Endodermal cell (in vitro differentiated cells): ENCODE data around the gene HIPK1. TPM values are rescaled to one million over a fixed set of nuclear protein-coding genes. Genes with fewer than 3 reads are reported as not detected.

ENCODE experiments used
- DNase-seq: peaks from one replicate; pipeline ENCODE4 v3.0.0-alpha.2; 2017
- H3K27ac ChIP-seq: 2 replicates; pipeline ENCODE4 v1.5.1; 2013; ENCODE audit warnings: mild to moderate bottlenecking, low read depth, low read length, moderate library complexity
- H3K27me3 ChIP-seq: 2 replicates; pipeline ENCODE4 v1.6.1; 2013; ENCODE audit warnings: mild to moderate bottlenecking, low read length, moderate library complexity; ENCODE audit not compliant: insufficient read depth, control insufficient read depth, poor library complexity, severe bottlenecking
- H3K36me3 ChIP-seq: 2 replicates; pipeline ENCODE4 v1.7.0; 2013; ENCODE audit warnings: mild to moderate bottlenecking, low read length, moderate library complexity; ENCODE audit not compliant: control insufficient read depth, insufficient read depth
- H3K4me1 ChIP-seq: one replicate; pipeline ENCODE4 v1.7.0; 2013; ENCODE audit warnings: low read length; ENCODE audit not compliant: control insufficient read depth, insufficient read depth
- H3K4me3 ChIP-seq: 2 replicates; pipeline ENCODE4 v1.5.1; 2013; ENCODE audit warnings: mild to moderate bottlenecking, low read length, moderate library complexity
- H3K9ac ChIP-seq: 2 replicates; pipeline ENCODE4 v1.6.1; 2013; ENCODE audit warnings: mild to moderate bottlenecking, low read length, moderate library complexity; ENCODE audit not compliant: poor library complexity, severe bottlenecking; ENCODE audit errors: extremely low read depth
- H3K9me3 ChIP-seq: 2 replicates; pipeline ENCODE4 v1.6.1; 2013; ENCODE audit warnings: mild to moderate bottlenecking, low read length, moderate library complexity; ENCODE audit not compliant: control insufficient read depth
- H3K27ac Mint-ChIP-seq: 2 replicates; pipeline ENCODE4 v1.8.0; 2020; ENCODE audit warnings: mixed read lengths
- H3K27me3 Mint-ChIP-seq: 2 replicates; pipeline ENCODE4 v1.8.0; 2021; ENCODE audit warnings: mild to moderate bottlenecking, mixed read lengths; ENCODE audit not compliant: insufficient read depth
- H3K36me3 Mint-ChIP-seq: 2 replicates; pipeline ENCODE4 v1.8.0; 2020; ENCODE audit warnings: low read depth, mixed read lengths
- H3K4me1 Mint-ChIP-seq: 2 replicates; pipeline ENCODE4 v1.8.0; 2020; ENCODE audit warnings: mixed read lengths
- H3K4me3 Mint-ChIP-seq: 2 replicates; pipeline ENCODE4 v1.8.0; 2020; ENCODE audit warnings: mild to moderate bottlenecking, moderate library complexity, mixed read lengths
- H3K9me3 Mint-ChIP-seq: 2 replicates; pipeline ENCODE4 v1.8.0; 2020; ENCODE audit warnings: mild to moderate bottlenecking, mixed read lengths
- WGBS, 2 experiments: methylation state at CpG; one replicate each; pipeline versions ENCODE4 v1.1.5 to v1.1.7; 2013; ENCODE audit warnings: missing lambda C conversion rate in 2 of 2, mixed read lengths in 1 of 2; ENCODE audit not compliant: insufficient coverage in 1 of 2, insufficient read length in 1 of 2; 5-methylcytosine and 5-hydroxymethylcytosine counted together
- total RNA-seq, 2 donors: library from RNA; stranded (reverse); fragmentation: NEBNext Ultra II Directional in 1 of 2; extraction: Animal tissue kit (Norgen Biotek cat#: 25700) in 1 of 2; gene quantifications; 2 replicates in 1 of 2; 3 replicates in 1 of 2; pipeline ENCODE4 v1.2.1, GENCODE V29; 2021
- TF ChIP-seq, protein P1 (sequence below): fragments of 200-600 bp; sonication (generic); conservative IDR thresholded peaks from 2 replicates; pipeline ENCODE4 v1.5.0; 2021; ENCODE audit warnings: antibody characterized with exemption, mild to moderate bottlenecking

Gene HIPK1
- total RNA-seq, 2 donors from 2014 or later, result 71.4 to 79.2 TPM

DNA sequence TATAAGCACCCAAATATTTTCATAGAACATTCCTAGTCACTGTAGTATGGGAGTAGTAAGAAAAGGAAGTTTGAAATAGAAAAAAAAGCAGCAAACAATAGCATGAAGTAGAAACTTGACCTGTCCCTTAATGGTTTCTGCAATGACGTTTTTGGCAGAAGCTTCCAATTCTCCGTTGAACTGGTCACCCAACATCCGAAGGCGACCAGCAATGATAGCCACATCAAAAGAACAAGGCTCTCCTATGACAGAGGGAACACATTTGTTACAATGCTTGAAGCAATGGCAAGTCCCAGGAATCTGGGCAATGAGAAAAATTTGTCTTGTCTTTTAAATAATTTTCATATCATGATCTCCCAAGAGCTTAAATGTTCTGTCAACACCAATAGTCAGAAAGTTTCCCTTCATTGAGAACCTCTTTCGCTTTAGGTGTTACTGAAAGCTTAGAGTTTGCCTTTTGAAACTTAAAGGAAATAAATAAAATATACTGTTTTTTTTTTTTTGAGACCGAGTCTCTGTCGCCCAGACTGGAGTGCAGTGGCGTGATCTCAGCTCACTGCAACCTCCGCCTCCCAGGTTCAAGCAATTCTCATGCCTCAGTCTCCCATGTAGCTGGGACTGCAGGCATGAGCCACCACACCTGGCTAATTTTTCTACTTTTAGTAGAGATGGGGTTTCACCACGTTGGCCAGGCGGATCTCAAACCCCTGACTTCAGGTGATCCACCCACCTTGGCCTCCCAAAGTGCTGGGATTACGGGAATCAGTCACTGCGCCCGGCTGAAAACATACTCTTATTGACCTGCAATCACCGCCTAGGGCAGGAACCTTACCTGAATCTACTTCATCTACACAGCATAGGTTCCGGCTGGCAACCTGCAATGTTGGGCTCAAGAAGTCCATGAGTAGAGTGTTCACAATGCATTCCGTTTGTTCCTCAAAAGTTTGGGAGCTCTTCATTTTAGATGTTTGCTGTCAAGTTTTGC, 42.4 kb upstream of the HIPK1 start:
- 90 to 93% methylated on average over 13 to 17 of the region's 17 CpGs for WGBS, 2 experiments
- Mint-ChIP-seq H3K27me3 (no peaks in the 10 kb centered on the region), H3K27ac (no peak overlapping the region), H3K36me3 (no peaks in the 10 kb centered on the region), H3K4me1 (peaks cover 4% of the 10 kb centered on the region), H3K9me3 (no peaks in the 10 kb centered on the region), H3K4me3 (no peak overlapping the region)
- no peaks in the 10 kb centered on the region for H3K4me1 ChIP-seq
- TF ChIP-seq, protein P1, sequence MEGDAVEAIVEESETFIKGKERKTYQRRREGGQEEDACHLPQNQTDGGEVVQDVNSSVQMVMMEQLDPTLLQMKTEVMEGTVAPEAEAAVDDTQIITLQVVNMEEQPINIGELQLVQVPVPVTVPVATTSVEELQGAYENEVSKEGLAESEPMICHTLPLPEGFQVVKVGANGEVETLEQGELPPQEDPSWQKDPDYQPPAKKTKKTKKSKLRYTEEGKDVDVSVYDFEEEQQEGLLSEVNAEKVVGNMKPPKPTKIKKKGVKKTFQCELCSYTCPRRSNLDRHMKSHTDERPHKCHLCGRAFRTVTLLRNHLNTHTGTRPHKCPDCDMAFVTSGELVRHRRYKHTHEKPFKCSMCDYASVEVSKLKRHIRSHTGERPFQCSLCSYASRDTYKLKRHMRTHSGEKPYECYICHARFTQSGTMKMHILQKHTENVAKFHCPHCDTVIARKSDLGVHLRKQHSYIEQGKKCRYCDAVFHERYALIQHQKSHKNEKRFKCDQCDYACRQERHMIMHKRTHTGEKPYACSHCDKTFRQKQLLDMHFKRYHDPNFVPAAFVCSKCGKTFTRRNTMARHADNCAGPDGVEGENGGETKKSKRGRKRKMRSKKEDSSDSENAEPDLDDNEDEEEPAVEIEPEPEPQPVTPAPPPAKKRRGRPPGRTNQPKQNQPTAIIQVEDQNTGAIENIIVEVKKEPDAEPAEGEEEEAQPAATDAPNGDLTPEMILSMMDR, result no peak
- no peak overlapping the region for H3K27ac ChIP-seq
- DNase-seq, result no peak
- H3K36me3 ChIP-seq, result no peaks in the 10 kb centered on the region
- H3K27me3 ChIP-seq, result no peaks in the 10 kb centered on the region
- H3K9ac ChIP-seq, result no peak overlapping the region
- no peaks in the 10 kb centered on the region for H3K9me3 ChIP-seq
- no peak overlapping the region for H3K4me3 ChIP-seq

DNA sequence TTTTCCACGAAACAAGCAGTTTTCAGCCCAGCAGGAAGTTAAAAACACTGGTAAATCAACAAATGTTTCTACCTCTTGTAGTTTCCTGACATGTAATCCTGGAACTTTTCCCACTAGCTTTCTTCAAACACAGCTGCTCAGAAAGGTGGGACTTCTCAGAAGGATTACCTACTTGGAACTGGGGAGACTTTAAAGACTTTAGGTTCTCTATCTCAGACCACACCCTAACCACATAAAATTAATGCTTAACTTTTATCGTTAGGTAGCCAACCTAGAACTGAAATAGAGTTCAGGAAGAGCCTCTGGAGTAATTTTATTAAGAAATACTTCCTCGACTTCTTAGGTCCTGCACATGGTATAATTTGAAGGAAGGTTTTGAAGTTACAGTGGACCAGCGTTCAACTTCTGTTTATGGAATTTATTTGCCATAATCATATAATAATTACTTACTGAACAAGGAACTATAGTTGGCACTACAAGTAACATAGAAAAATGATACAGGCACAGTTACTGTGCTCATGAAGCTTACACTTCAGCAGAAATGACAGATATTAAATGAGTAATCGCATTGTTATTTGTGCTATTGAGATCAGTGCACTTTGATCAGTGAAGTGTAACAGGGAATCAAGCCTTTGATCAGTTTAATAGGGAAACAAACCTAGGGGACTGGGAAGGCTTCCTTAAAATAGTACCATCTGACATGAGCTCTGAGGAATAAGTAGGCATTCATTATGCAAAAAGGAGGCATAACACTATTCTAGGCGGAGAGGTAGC, 41.5 kb upstream of the HIPK1 start, which contains the start of gene BCL2L15:
Gene BCL2L15 (minus strand): TSS at position 180 of the 774 bp plus-strand sequence. CDS start 206 bp downstream, outside the sequence.
- H3K27ac ChIP-seq, result no peak within 1 kb of the TSS
- H3K9me3 ChIP-seq, result no peaks in the 10 kb centered on the region
- H3K36me3 ChIP-seq, result no peaks in the 10 kb centered on the region
- H3K4me3 ChIP-seq, result no peak within 1 kb of the TSS
- Mint-ChIP-seq H3K36me3 (no peaks in the 10 kb centered on the region), H3K27me3 (no peaks in the 10 kb centered on the region), H3K4me3 (no peak within 1 kb of the TSS), H3K9me3 (no peaks in the 10 kb centered on the region), H3K4me1 (peaks cover 4% of the 10 kb centered on the region), H3K27ac (no peak within 1 kb of the TSS)
- TF ChIP-seq, protein P1, result no peak
- no peak within 1 kb of the TSS for H3K9ac ChIP-seq
- DNase-seq, result no peak
- 87 to 92% methylated on average over 3 to 5 of the region's 6 CpGs for WGBS, 2 experiments
- H3K27me3 ChIP-seq, result no peaks in the 10 kb centered on the region
- H3K4me1 ChIP-seq, result no peaks in the 10 kb centered on the region

DNA sequence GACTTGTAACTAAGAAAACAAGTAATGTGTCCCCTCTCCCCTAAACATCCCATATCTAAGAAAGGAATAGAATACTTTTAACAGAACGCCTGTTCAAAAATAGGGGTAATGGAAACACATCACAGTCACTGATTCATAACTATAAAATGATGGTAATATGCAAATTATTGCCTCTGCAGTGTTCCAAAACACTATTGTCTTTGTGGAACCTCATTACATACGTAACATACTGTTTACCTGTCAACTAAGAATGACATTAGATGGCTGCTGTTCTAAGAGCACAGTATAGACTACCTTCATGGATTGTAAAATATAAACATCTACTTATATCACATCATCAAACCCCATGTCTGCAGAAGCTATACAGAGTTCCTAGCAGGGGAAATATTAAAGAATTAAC, 38.3 kb upstream of the HIPK1 start:
- 56% methylated on average over 1 of the region's 2 CpGs; no CpG with 5 or more reads in 1 of the 2 experiments for WGBS, 2 experiments
- TF ChIP-seq, protein P1, result no peak
- H3K4me1 Mint-ChIP-seq, result peaks cover 4% of the 10 kb centered on the region

More for the DNA sequence above, 38.3 kb upstream of the HIPK1 start:
- Histone ChIP-seq H3K4me1 (no peaks in the 10 kb centered on the region), H3K27me3 (no peaks in the 10 kb centered on the region), H3K9ac (no peak overlapping the region), H3K36me3 (no peaks in the 10 kb centered on the region), H3K4me3 (no peak overlapping the region), H3K9me3 (no peaks in the 10 kb centered on the region), H3K27ac (no peak overlapping the region)
- Mint-ChIP-seq H3K9me3 (no peaks in the 10 kb centered on the region), H3K27ac (no peak overlapping the region), H3K27me3 (no peaks in the 10 kb centered on the region), H3K36me3 (peaks cover 2% of the 10 kb centered on the region), H3K4me3 (no peak overlapping the region)
- DNase-seq, result no peak
